GM19099 (cell line): ENCODE data around the gene TPI1.

Experiments
- POLR2A ChIP-seq: IDR thresholded peaks from 3 replicates; pipeline ENCODE4 v1.6.1; 2011; ENCODE audit warnings: low read depth; ENCODE audit not compliant: insufficient read length; ENCODE audit errors: extremely low read depth

Gene TPI1

GRCh38 chr12:6851153-6851920 is 16.0 kb upstream of the TPI1 start, which contains the start of gene CDCA3:
CDCA3 (minus strand) TSS chr12:6851286; CDS start chr12:6850952, 334 bp downstream.
- peak; percentile 94 for TF ChIP-seq POLR2A

GRCh38 chr12:6851921-6852650 is 15.2 kb upstream of the TPI1 start, which contains the start of gene USP5:
USP5 (plus strand) TSS chr12:6852150; CDS start chr12:6852180, 30 bp downstream.
- peak; percentile 81 for TF ChIP-seq POLR2A

GRCh38 chr12:6852651-6853354 is 14.5 kb upstream of the TPI1 start:
- TF ChIP-seq POLR2A, result peak; percentile 31

GRCh38 chr12:6853626-6854025 is 13.7 kb upstream of the TPI1 start:
- no peak for TF ChIP-seq POLR2A

GRCh38 chr12:6854036-6854435 is 13.3 kb upstream of the TPI1 start:
- no peak for TF ChIP-seq POLR2A

- no peak for TF ChIP-seq POLR2A
These were observed 12.0 kb upstream of the TPI1 start for GRCh38 chr12:6855322-6855721.

GRCh38 chr12:6858799-6859198 is 8.5 kb upstream of the TPI1 start:
- TF ChIP-seq POLR2A, result no peak

- no peak for TF ChIP-seq POLR2A
These were observed 7.2 kb upstream of the TPI1 start for GRCh38 chr12:6860116-6860515.

- TF ChIP-seq POLR2A, result no peak
These were observed 6.4 kb upstream of the TPI1 start for GRCh38 chr12:6860942-6861341.

- TF ChIP-seq POLR2A, result no peak
These were observed 5.9 kb upstream of the TPI1 start for GRCh38 chr12:6861391-6861790.

- no peak for TF ChIP-seq POLR2A
These were observed 4.3 kb upstream of the TPI1 start for GRCh38 chr12:6863033-6863432.

GRCh38 chr12:6863586-6864321 is 3.6 kb upstream of the TPI1 start:
- TF ChIP-seq POLR2A, result no peak

GRCh38 chr12:6866163-6866919 is 990 bp upstream of the TPI1 start:
- no peak for TF ChIP-seq POLR2A

- TF ChIP-seq POLR2A, result no peak
These were observed 365 bp upstream of the TPI1 start for GRCh38 chr12:6866920-6867412.
